GM18907 (cell line): ENCODE results near the gene SLC25A22.

Source experiments
- ATAC-seq: cut with Tn5 transposase; IDR thresholded peaks from one replicate; pipeline ENCODE4 v1.9.1; 2021; ENCODE audit warnings: mild to moderate bottlenecking, moderate library complexity; ENCODE audit not compliant: unreplicated experiment

Gene SLC25A22

GRCh38 chr11:834371-835316 is 36.6 kb upstream of the SLC25A22 start:
- no peak for ATAC-seq

DNA sequence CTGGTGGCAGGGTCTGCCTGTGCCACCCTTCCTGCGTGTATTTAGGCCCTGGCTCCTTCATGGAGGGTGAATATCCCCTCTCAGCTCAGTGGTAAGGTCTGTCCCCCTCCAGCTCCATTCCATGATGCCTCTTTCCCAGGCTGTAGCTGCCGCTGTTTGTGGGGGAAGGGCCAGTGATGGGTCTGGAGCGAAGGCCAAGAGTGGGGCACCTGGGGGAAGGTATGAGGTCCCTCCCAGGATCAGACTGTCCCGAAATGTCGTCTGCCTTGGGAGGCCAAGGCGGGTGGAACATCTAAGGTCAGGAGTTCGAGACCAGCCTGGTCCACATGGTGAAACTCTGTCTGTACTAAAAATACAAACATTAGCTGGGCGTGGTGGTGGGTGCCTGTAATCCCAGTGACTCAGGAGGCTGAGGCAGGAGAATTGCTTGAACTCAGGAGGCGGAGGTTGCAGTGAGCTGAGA is 35.8 kb upstream of the SLC25A22 start:
- ATAC-seq: no peak

- peak; percentile 10 for ATAC-seq
Measured at GRCh38 chr11:833114-833791, 35.2 kb upstream of the SLC25A22 start.

- ATAC-seq: peak; percentile 34
Measured at GRCh38 chr11:832529-833113, 34.5 kb upstream of the SLC25A22 start, which contains the start of gene CD151. TSS of gene CD151 (plus strand) at chr11:832952. CDS start at chr11:836070, 3,118 bp downstream.

GRCh38 chr11:831961-832528 is 34.0 kb upstream of the SLC25A22 start:
- no peak for ATAC-seq

- ATAC-seq: no peak
Measured at GRCh38 chr11:831118-831864, 33.2 kb upstream of the SLC25A22 start.

DNA sequence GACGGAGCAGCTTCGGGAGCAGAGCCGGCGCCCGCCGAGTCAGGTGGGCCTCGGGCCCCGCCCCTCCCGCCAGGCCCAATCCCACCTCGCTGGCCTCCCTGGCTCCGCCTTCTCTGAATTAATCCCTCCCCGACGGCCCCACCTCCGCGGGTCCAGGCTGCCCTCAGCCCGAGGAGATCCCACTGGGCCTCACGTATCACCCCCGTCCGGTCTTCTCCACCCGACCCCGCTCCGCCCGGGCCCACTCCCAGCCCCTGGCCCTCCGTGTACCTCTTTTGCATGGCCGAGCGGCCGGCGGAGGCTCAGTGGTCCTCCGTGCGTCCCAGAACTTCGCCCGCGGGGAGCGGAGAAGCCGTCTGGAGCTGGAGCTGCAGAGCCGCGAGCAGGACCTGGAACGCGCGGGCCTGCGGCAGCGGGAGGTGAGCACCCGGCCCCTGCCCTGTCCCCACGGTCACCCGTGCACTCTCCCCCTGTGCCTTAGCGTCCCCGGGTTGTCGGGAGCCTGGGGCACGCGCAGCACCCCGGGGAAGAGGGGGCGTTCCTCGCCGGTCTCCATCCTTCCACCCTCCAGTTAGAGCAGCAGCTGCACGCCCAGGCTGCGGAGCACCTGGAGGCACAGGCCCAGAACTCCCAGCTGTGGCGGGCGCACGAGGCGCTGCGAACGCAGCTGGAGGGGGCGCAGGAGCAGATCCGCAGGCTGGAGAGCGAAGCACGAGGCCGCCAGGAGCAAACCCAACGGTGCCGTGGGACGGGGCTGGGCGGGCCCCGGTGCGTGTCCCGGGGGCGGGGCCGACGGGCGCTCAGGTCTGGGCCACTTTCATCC is 32.4 kb upstream of the SLC25A22 start:
- no peak for ATAC-seq

GRCh38 chr11:829847-830294 is 31.8 kb upstream of the SLC25A22 start:
- no peak for ATAC-seq

- no peak for ATAC-seq
Measured at GRCh38 chr11:829176-829846, 31.2 kb upstream of the SLC25A22 start.

DNA sequence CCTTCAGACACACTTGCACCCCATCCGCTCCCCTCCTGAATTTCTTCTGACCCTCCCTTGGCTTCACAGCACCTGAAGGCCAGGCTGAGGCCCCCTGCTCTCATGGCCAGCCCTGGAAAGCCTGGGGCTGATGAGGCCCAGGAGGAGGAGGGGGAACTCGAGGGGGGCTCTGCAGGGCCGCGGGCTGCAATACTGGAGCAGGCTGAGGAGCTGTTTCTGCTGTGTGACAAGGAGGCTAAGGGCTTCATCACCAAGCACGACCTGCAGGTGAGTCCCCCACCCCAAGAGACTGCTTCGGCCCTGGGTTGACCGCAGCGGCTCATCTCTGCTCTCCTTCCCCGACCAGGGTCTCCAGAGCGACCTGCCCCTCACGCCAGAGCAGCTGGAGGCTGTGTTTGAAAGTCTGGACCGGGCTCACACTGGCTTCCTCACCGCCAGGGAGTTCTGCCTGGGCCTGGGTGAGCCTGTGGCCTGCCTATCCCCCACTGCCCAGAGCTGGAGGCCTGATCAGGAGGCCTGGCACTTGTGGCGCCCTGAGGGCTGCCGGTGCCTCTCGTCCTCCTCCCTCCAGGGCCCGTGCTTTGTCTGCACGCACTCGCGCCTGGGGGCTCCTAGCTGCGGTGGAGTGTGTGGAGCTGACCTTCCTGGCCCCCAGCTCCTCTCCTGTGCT is 30.6 kb upstream of the SLC25A22 start:
- ATAC-seq: no peak

GRCh38 chr11:827897-828192 is 29.8 kb upstream of the SLC25A22 start, which contains the start of gene CRACR2B:
TSS of gene CRACR2B (plus strand) at chr11:827919. CDS start at chr11:828608, 689 bp downstream.
- peak; percentile 7 for ATAC-seq

DNA sequence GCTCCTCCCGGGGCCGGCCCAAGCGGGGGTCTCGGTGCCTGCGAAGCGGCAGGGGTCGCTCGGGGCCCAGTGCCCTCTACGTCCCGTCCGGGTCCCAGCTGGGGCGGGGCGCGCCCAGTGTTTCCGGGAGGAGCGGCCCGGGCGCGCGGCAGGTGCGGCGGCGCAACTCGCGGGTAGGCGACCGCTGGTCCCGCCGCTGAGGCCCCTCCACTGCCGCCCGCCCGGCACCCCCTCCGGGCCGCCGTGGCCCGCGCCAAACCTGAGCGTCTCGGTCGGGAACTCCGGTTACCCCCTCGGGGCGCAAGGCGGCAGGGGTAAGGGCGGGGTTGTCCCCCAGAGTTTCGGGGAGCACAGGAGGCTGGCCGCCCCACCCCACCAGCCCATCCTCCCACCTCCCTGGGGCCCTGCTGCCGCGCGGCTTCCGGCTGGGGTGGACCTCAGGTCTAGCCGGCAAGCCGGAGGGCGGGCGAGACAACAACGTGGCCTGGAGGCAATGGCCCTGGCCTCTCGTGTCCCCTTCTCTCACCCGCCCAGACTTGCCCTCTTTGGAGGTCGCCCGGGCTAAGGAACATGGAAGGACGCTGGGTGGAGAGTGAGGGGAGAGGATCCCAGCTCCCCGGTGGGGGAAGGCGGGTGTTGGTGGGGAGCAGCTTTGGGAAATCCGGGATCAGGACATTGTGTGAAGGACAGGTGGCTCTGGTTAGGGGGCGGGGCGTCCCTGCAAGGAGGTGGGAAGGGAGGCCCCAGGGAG is 29.2 kb upstream of the SLC25A22 start:
- peak; percentile 48 for ATAC-seq

GRCh38 chr11:826836-827145 is 28.7 kb upstream of the SLC25A22 start:
- peak; percentile 13 for ATAC-seq

DNA sequence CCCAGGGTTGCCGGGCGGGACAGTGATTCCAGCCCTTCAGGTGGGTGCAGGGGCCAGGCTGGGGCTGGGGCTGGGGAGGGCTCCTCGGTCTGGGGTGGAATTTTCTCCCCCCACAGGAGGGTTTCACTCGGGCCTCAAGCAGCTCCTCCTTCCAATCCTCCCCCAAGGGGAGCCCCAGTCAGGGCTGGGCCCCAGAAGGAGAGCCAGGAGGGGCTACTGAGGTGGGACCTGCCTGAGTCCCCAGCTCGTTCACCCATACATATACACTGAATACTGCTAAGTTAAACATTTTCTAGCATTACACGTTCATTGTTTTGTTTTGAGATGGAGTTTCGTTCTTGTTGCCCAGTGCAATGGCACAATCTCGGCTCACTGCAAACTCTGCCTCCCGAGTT is 28.1 kb upstream of the SLC25A22 start:
- ATAC-seq: no peak

GRCh38 chr11:825366-826226 is 27.5 kb upstream of the SLC25A22 start:
- no peak for ATAC-seq

- no peak for ATAC-seq
Measured at GRCh38 chr11:824942-825341, 26.9 kb upstream of the SLC25A22 start.

DNA sequence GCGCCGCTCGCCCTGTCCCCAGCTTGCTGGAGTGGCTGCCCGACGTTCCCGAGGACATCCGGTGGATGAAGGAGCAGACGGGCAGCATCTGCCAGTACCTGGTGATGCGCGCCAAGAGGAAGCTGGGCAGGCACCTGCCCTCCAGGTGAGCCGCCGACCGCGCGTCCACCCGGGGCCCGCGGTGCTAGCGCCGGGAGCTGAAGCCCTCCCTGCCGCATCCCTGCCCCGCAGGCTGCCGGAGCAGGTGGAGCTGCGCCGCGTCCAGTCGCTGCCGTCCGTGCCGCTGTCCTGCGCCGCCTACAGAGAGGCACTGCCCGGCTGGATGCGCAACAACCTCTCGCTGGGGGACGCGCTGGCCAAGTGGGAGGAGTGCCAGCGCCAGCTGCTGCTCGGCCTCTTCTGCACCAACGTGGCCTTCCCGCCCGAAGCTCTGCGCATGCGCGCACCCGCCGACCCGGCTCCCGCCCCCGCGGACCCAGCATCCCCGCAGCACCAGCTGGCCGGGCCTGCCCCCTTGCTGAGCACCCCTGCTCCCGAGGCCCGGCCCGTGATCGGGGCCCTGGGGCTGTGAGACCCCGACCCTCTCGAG is 26.3 kb upstream of the SLC25A22 start:
- ATAC-seq: no peak
